IPS-20b (cell line): ENCODE data around the gene XIRP1.
"Not testable (repeated sequence)": the region's sequence is repeated elsewhere in the genome, so short reads cannot be mapped to it uniquely, and the experiment has no call there.

Experiments used
- H3K27ac ChIP-seq: one replicate; pipeline ENCODE4 v1.5.1; 2013; ENCODE audit warnings: low read length
- H3K27me3 ChIP-seq: 2 replicates; pipeline ENCODE4 v1.6.1; 2013; ENCODE audit warnings: mild to moderate bottlenecking, low read length, inconsistent platforms; ENCODE audit not compliant: insufficient read depth
- H3K36me3 ChIP-seq: 2 replicates; pipeline ENCODE4 v1.6.1; 2013; ENCODE audit warnings: low read depth, mild to moderate bottlenecking, inconsistent platforms, low read length, moderate library complexity; ENCODE audit not compliant: insufficient read depth
- H3K4me1 ChIP-seq: 2 replicates; pipeline ENCODE4 v1.6.1; 2013; ENCODE audit warnings: mild to moderate bottlenecking, control low read depth, inconsistent platforms, low read length, moderate library complexity; ENCODE audit not compliant: insufficient read depth
- H3K4me3 ChIP-seq: 2 replicates; pipeline ENCODE4 v1.5.1; 2013; ENCODE audit warnings: mild to moderate bottlenecking, low read length, inconsistent platforms
- H3K9ac ChIP-seq: 2 replicates; pipeline ENCODE4 v1.6.1; 2013; ENCODE audit warnings: low read depth, mild to moderate bottlenecking, inconsistent platforms, low read length, moderate library complexity
- H3K9me3 ChIP-seq: 2 replicates; pipeline ENCODE4 v1.6.1; 2013; ENCODE audit warnings: mild to moderate bottlenecking, low read depth, low read length, inconsistent platforms; ENCODE audit not compliant: insufficient read depth

XIRP1 gene

GRCh38 chr3:39183211-39184080 lies 8.9 kb downstream of the XIRP1 start:
- peaks cover 21% of the 10 kb centered on the region for H3K27me3 ChIP-seq
- H3K9me3 ChIP-seq: no peaks in the 10 kb centered on the region
- no peak overlapping the region for H3K9ac ChIP-seq
- H3K4me3 ChIP-seq: no peak overlapping the region
- H3K4me1 ChIP-seq: peaks cover 21% of the 10 kb centered on the region
- no peaks in the 10 kb centered on the region for H3K36me3 ChIP-seq
- H3K27ac ChIP-seq: no peak overlapping the region

DNA sequence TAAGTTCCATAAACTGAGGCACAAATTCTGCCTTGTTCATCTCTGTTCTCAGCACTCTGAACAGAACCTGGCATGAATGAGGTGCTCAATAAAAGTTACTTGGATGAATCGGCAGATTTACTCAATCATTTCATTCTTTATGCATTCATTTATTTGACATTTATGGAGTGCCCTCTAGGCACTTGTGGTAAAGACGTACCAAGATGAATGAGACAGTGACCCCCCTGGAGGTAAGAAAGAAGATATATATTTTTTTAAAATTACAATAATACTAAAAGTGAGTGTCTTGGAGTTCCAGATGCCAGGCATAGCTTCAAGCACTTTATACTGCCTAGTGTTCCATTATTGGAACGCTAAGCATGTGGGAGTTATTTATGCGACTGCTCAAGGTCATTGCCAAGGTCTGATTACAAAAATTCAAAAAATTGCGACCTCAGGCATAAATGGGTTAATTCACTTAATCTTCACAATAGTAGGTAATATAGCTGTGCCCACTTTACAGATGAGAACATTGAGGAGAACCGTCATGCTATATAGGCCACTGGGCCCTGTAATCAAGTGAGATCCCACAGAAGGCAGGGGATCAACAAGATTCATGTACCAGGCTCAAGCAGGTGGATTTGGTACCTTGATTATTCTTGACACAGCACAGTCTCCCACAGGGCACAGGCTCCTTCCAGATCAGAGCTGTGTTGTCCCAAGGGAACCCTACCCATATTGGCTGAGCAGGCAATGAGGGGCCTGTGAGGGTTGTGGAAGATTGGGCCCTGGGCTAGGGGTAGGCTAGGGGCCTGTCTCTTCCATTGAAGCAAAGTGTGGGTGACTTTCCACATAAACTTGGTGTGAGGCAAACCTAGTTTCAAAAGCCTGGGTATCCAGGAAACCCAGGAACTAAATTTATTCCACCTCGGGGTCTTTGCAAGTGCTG lies 10.7 kb downstream of the XIRP1 start:
- peaks cover 26% of the 10 kb centered on the region for H3K4me1 ChIP-seq
- no peaks in the 10 kb centered on the region for H3K9me3 ChIP-seq
- peaks cover 22% of the 10 kb centered on the region for H3K27me3 ChIP-seq
- peak overlapping the region; percentile 29; the same call in 1 of the 2 replicates for H3K9ac ChIP-seq
- H3K36me3 ChIP-seq: no peaks in the 10 kb centered on the region
- peak overlapping the region; percentile 62 for H3K4me3 ChIP-seq
- H3K27ac ChIP-seq: no peak overlapping the region

DNA sequence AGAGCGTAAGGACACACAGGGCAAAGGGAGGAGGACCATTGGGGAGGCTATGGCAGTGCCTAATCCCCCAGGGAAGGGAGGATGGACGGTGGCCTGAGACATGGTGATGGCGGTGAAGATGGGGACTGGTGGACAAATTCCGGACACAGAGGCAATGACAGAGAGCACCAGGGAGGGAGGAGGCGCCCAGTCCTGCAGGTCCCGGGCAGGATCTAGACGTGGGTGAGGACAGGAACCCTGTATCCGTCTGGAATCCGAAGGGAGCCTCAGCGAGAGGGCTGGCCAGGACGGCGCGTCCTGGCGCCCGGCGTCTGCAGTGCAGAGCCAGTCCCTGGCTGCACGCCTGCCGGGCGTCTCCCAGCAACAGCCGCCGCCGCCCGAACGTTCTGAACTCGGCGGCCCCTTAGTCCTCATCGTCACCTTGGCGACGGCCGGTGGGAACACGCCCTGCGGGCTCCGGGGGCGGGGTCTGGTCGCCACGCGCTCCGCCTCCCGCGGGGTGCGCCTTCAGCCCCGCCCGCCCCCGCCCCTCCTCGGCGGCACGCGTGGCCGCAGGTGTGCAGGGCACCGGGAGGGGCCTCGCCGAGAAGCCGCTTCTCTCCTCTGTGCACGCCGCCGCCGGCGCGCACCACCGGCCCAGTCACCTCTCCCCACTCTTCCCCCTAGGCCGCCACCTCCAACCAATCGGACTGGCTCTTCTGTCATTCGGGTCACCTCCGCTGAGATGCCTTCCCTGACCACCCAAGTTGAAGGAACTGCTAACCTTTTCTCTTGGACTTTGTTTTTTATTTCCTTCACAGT lies 11.6 kb downstream of the XIRP1 start:
- Histone ChIP-seq H3K27ac (no peak overlapping the region), H3K4me3 (peak overlapping the region; percentile 62), H3K27me3 (peaks cover 22% of the 10 kb centered on the region), H3K9me3 (no peaks in the 10 kb centered on the region), H3K36me3 (no peaks in the 10 kb centered on the region), H3K4me1 (peaks cover 26% of the 10 kb centered on the region), H3K9ac (peak overlapping the region; percentile 29; the same call in 1 of the 2 replicates)

DNA sequence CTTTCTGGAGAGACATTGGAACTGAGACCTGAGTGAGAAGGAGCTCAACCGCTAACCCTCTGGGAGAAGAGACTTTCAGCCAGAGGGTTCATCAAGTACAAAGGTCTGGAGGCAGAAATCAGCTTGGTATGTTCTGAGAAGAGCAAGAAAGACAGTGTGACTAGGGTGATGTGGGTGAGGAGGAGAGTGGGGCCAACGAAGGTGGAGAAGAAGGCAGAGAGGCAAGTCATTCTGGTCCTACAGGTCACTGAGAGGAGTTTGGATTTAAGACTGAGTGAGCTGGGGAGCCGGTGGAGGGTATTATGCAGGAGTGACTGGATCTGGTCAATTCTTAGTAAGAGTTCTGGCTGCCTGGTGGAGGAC lies 12.2 kb downstream of the XIRP1 start:
- H3K36me3 ChIP-seq: no peaks in the 10 kb centered on the region
- peak overlapping the region; percentile 17; the same call in 1 of the 2 replicates for H3K9ac ChIP-seq
- no peak overlapping the region for H3K27ac ChIP-seq
- peaks cover 26% of the 10 kb centered on the region for H3K4me1 ChIP-seq
- H3K9me3 ChIP-seq: no peaks in the 10 kb centered on the region
- peaks cover 22% of the 10 kb centered on the region for H3K27me3 ChIP-seq
- peak overlapping the region; percentile 62 for H3K4me3 ChIP-seq

DNA sequence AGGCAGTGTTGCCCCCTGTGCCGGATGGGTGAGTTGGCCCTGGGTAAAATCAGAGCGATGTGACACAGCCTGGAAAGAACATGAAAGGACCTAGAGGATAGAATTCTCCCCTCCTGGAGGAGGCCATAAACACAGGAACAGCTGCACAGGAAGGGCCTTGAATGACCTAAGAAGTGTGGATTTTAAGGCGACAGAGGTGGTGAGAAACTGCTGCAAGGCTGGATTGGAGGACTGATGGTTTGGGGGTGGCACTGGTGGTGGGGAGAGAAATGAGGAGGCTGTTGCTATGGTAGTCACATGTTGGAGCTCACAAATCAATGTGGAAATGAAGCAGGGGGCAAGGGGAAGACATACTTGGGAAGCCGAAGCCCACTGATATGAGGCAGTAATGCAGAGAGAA lies 13.8 kb downstream of the XIRP1 start:
- Histone ChIP-seq H3K36me3 (no peaks in the 10 kb centered on the region), H3K4me3 (peak overlapping the region; percentile 81), H3K27me3 (peaks cover 22% of the 10 kb centered on the region), H3K9ac (peak overlapping the region; percentile 83; the same call in 1 of the 2 replicates), H3K4me1 (peaks cover 26% of the 10 kb centered on the region), H3K9me3 (no peaks in the 10 kb centered on the region), H3K27ac (peak overlapping the region; percentile 55)

GRCh38 chr3:39177708-39178332 lies 14.6 kb downstream of the XIRP1 start:
- Histone ChIP-seq H3K36me3 (no peaks in the 10 kb centered on the region), H3K4me3 (peak overlapping the region; percentile 81), H3K27ac (peak overlapping the region; percentile 55), H3K27me3 (peaks cover 22% of the 10 kb centered on the region), H3K4me1 (peaks cover 26% of the 10 kb centered on the region), H3K9ac (peak overlapping the region; percentile 83; the same call in 1 of the 2 replicates), H3K9me3 (no peaks in the 10 kb centered on the region)

DNA sequence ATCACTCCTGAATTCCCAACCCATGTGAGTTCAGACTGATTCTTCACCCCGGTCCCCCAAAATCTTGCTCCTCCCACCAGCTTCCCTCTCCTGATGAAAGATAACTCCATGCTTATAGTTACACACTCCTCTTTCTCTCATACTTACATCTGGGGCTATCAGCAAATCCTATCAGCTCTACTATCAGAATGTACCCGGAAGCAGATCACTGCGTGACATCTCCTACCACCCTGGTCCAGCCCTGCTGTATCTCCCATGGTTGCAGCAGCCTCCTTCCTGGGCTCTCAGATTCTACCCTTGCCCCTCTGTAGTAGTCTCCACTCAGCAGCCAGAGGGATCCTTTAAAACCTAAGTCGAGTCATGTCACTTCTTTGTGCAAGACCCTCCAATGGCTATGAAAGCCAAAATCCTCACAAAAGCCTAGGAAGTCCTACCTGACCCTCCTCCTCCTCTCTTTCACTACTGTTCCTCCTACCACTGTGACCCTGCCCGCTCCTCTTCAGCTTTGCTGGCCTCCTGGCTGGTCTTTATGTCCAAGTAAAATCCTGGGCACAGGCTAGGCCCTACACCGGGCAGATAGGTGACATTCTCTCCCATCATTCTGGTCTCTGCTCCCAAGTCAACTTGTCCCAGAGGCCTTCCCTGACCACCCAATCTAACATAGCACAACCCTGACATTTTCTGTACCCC lies 16.2 kb downstream of the XIRP1 start:
- Histone ChIP-seq H3K27me3 (peaks cover 22% of the 10 kb centered on the region), H3K36me3 (no peaks in the 10 kb centered on the region), H3K27ac (no peak overlapping the region), H3K4me3 (no peak overlapping the region), H3K9me3 (no peaks in the 10 kb centered on the region), H3K4me1 (peaks cover 19% of the 10 kb centered on the region), H3K9ac (no peak overlapping the region)

- Histone ChIP-seq H3K9me3 (no peaks in the 10 kb centered on the region), H3K4me3 (no peak overlapping the region), H3K36me3 (no peaks in the 10 kb centered on the region), H3K4me1 (peaks cover 5% of the 10 kb centered on the region), H3K9ac (no peak overlapping the region), H3K27me3 (0 out of 2 replicates have a peak, but pooled peaks cover 2% of the 10 kb centered on the region), H3K27ac (no peak overlapping the region)
Measured at GRCh38 chr3:39173318-39174125, 18.9 kb downstream of the XIRP1 start.

- H3K36me3 ChIP-seq: no peaks in the 10 kb centered on the region
- no peaks in the 10 kb centered on the region for H3K9me3 ChIP-seq
- no peak overlapping the region for H3K27ac ChIP-seq
- no peak overlapping the region for H3K9ac ChIP-seq
- H3K4me3 ChIP-seq: no peak overlapping the region
- no peaks in the 10 kb centered on the region for H3K4me1 ChIP-seq
- no peaks in the 10 kb centered on the region for H3K27me3 ChIP-seq
Measured at GRCh38 chr3:39171860-39172259, 20.5 kb downstream of the XIRP1 start.

DNA sequence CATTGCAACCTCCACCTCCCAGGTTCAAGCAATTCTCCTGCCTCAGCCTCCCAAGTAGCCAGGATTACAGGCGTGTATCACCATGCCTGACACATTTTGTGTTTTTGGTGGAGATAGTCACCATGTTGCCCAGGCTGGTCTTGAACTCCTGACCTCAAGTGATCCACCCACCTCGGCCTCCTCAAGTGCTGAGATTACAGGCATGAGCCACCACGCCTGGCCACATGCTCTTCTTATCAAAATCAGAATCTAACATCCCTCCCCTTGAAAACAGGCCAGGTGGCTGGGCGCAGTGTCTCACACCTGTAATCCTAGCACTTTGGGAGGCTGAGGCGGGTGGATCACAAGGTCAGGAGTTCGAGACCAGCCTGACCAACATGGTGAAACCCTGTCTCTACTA lies 21.5 kb downstream of the XIRP1 start:
- H3K4me3 ChIP-seq, H3K27ac ChIP-seq, H3K9me3 ChIP-seq: not testable (repeated sequence)

More for the DNA sequence above, 21.5 kb downstream of the XIRP1 start:
- not testable (repeated sequence) for H3K4me1 ChIP-seq, H3K9ac ChIP-seq, H3K27me3 ChIP-seq, H3K36me3 ChIP-seq
